DOHH2 (cell line): Measurements from ENCODE around the gene PEX14.

Experiments used
- CTCF ChIP-seq: fragments of 200-600 bp; sonication (generic); IDR thresholded peaks from one replicate; pipeline ENCODE4 v1.5.1; 2014; ENCODE audit warnings: antibody characterized with exemption, mild to moderate bottlenecking, low read depth, low read length; ENCODE audit not compliant: poor library complexity, severe bottlenecking
- EZH2phosphoT487 ChIP-seq: fragments of 200-600 bp; sonication (generic); IDR thresholded peaks from 2 replicates; pipeline ENCODE4 v1.6.1; 2017; ENCODE audit warnings: borderline replicate concordance, mild to moderate bottlenecking, antibody characterized with exemption, low read length, moderate library complexity, mixed read lengths

GRCh38 chr1:10440794-10441193 lies 34.0 kb upstream of the PEX14 start:
- no peak for TF ChIP-seq CTCF
- no peak for TF ChIP-seq EZH2phosphoT487
